ENCODE data around the gene PTPRB. TPM values are rescaled to one million over a fixed set of nuclear protein-coding genes. Genes with fewer than 3 reads are reported as not detected.

Gene PTPRB
- total RNA-seq, 1 experiment from 2014 or later, result 0.33 TPM

GRCh38 chr12:70644861-70645260 is 7.6 kb upstream of the PTPRB start:
- in situ Hi-C loops (cut with HindIII; ENCODE audit: low pct_unique_long_range_greater_than_20kb, low sequenced_read_pairs), result no loop called here
- ATAC-seq (no peak), DNase-seq (ENCODE audit: low read depth, low spot score) (no peak)
- H3K4me3 ChIP-seq (ENCODE audit: low read depth in 2 of 2, low read length in 2 of 2), result no peak overlapping the region
- POLR2A ChIA-PET, result no interaction called here
- H3K36me3 ChIP-seq (ENCODE audit: control insufficient read depth, insufficient read depth, low read length), result no peaks in the 10 kb centered on the region
- no peaks in the 10 kb centered on the region for H3K27me3 ChIP-seq (ENCODE audit: control insufficient read depth, insufficient read depth, low read length)
- H3K9me3 ChIP-seq (ENCODE audit: control insufficient read depth, insufficient read depth, low read depth, low read length), result no peaks in the 10 kb centered on the region
- no TSS peak for BruUV-seq (replicated peaks)
- no peak overlapping the region for H3K27ac ChIP-seq (ENCODE audit: low read length)
- intact Hi-C loops (cut with micrococcal nuclease; ENCODE audit: unreplicated experiment), result no loop called here
- TF ChIP-seq SIN3A (IDR thresholded peaks at IDR 0.05; ENCODE audit: borderline replicate concordance, insufficient read depth, low read depth, low read length) (no peak), REST (IDR thresholded peaks at IDR 0.05; ENCODE audit: insufficient read depth in 1 of 2, low read depth in 2 of 2, low read length in 1 of 2) (no peak), POLR2AphosphoS5 (IDR thresholded peaks at IDR 0.05; ENCODE audit: low read depth, low read length) (no peak), CTCF (IDR thresholded peaks at IDR 0.05) (no peak), TCF7L2 (IDR thresholded peaks at IDR 0.05; ENCODE audit: low read depth, low read length) (no peak)
- H3K4me1 ChIP-seq (ENCODE audit: control insufficient read depth, insufficient read depth, low read length), result no peaks in the 10 kb centered on the region; the same call in 1 of the 2 replicates
- CTCF ChIA-PET, result no interaction called here

GRCh38 chr12:70643939-70644338 is 6.7 kb upstream of the PTPRB start:
- no peak overlapping the region for H3K27ac ChIP-seq (ENCODE audit: low read length)
- H3K4me3 ChIP-seq (ENCODE audit: low read depth in 2 of 2, low read length in 2 of 2), result no peak overlapping the region
- H3K4me1 ChIP-seq (ENCODE audit: control insufficient read depth, insufficient read depth, low read length), result no peaks in the 10 kb centered on the region; the same call in 1 of the 2 replicates
- no peak for TF ChIP-seq SIN3A (IDR thresholded peaks at IDR 0.05; ENCODE audit: borderline replicate concordance, insufficient read depth, low read depth, low read length)
- TF ChIP-seq CTCF (IDR thresholded peaks at IDR 0.05), result no peak
- no peak for TF ChIP-seq TCF7L2 (IDR thresholded peaks at IDR 0.05; ENCODE audit: low read depth, low read length)
- TF ChIP-seq POLR2AphosphoS5 (IDR thresholded peaks at IDR 0.05; ENCODE audit: low read depth, low read length), result no peak
- TF ChIP-seq REST (IDR thresholded peaks at IDR 0.05; ENCODE audit: insufficient read depth in 1 of 2, low read depth in 2 of 2, low read length in 1 of 2), result no peak
- intact Hi-C loops (cut with micrococcal nuclease; ENCODE audit: unreplicated experiment), result no loop called here
- BruUV-seq (replicated peaks), result no TSS peak
- no peaks in the 10 kb centered on the region for H3K9me3 ChIP-seq (ENCODE audit: control insufficient read depth, insufficient read depth, low read depth, low read length)
- ATAC-seq (no peak), DNase-seq (ENCODE audit: low read depth, low spot score) (no peak)
- CTCF ChIA-PET, result no interaction called here
- no peaks in the 10 kb centered on the region for H3K27me3 ChIP-seq (ENCODE audit: control insufficient read depth, insufficient read depth, low read length)
- in situ Hi-C loops (cut with HindIII; ENCODE audit: low pct_unique_long_range_greater_than_20kb, low sequenced_read_pairs), result no loop called here
- H3K36me3 ChIP-seq (ENCODE audit: control insufficient read depth, insufficient read depth, low read length), result no peaks in the 10 kb centered on the region
- POLR2A ChIA-PET, result no interaction called here

Measured in Panc1 (cell line).